ENCODE results near the gene PDZRN4.

PDZRN4 gene

GRCh38 chr12:41365653-41366171, 177.6 kb downstream of the PDZRN4 start:
- DNase-seq, result no peak

GRCh38 chr12:41367726-41368405, 179.7 kb downstream of the PDZRN4 start:
- DNase-seq, result no peak

DNA sequence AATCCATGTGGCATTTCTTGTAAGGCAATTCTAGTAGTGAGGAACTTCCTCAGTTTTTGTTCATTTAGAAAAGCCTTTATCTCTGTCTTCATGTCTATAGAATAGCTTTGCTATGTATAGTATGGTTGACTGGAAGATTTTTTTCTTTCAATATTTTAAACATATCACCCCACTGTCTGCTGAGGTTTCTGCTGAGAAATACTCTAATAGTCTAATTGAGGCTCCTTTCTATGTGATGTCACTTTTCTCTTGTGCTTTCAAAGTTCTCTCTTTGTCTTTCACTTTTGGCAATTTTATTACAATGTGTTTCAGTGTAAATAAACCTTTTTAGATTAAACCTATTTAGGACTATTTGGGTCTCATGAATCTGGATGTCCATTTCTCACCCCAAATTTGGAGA, 192.8 kb downstream of the PDZRN4 start:
- DNase-seq, result no peak

DNA sequence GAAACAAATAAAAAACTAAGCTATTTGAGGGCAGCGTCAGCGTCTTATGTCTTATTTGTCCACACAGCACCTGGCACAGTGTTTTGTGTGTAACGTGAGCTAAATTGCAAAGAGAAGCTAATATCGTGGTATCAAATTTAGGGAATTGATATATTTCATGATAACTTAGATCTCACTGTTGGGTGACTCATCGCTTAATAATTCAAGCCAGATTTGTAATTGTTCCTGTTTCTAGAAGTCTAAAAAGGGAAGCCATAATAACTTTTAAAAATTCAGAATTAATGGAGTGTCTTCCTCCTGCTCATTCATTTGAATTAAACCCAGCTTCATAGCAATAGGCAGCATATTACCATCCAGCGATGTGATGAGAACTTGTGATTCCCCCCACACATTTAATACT, 214.7 kb downstream of the PDZRN4 start:
- DNase-seq, result no peak

GRCh38 chr12:41407232-41407799, 219.2 kb downstream of the PDZRN4 start:
- DNase-seq, result no peak

GRCh38 chr12:41409628-41410027, 221.5 kb downstream of the PDZRN4 start:
- DNase-seq, result no peak

DNA sequence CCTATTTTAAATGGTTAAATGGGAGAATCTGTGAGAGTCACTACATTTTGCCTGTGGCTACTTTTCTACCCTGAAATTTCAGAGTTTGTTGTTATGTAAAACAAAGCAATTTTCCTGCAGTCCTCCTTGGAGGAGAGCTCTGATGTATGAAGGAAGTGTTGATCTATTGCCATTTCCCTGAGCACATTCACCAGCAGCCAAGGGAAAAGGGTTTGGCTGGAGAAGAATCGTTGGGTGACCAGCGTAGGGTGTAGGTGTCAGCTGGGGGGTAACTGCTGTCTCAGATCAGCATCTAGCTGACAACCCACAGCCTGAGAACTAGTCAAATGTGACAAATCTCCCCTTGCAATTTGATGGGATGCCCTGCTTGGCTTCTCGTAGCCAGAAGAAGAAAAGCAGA, 230.5 kb downstream of the PDZRN4 start:
- no peak for DNase-seq

- no peak for DNase-seq
These were observed 231.2 kb downstream of the PDZRN4 start for GRCh38 chr12:41419131-41419893.

GRCh38 chr12:41424651-41425050, 236.5 kb downstream of the PDZRN4 start:
- no peak for DNase-seq

DNA sequence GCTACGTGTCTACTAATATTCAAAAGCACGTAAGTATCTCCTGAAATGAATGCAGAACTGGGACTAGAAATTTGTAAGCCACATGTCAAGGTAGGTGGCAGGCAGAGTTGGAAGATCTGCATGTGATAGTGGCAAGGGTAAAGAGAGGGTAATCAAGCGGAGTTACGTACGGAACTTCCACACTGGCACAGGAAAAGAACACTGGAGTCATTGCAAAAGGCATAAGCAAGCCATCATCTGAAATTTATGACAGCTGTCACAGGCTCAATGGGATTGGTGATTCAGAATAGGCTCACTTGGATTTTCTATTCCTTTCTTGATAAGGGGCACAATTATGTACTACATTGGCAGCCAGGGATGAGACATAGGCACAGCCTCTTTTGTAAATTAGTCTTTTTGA, 245.3 kb downstream of the PDZRN4 start:
- no peak for DNase-seq

DNA sequence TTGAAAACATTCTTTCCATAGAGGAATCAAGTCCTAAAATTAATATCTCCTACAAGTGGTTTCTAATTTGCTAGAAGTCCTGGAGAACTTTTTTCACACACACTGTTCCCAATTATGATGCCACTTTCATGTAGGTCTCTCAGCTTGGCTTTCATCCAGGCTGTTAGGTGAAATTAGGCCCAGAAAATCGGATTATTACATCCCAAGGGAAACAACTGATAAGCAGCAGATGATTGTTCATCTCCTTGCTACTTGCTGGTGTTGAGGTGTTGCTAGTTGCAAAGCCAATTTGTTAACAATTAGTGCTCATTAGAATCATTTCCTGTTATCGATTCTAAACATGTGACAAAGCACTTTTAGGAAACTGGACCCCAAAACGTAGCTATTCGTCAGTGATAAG, 248.0 kb downstream of the PDZRN4 start:
- DNase-seq, result no peak

DNA sequence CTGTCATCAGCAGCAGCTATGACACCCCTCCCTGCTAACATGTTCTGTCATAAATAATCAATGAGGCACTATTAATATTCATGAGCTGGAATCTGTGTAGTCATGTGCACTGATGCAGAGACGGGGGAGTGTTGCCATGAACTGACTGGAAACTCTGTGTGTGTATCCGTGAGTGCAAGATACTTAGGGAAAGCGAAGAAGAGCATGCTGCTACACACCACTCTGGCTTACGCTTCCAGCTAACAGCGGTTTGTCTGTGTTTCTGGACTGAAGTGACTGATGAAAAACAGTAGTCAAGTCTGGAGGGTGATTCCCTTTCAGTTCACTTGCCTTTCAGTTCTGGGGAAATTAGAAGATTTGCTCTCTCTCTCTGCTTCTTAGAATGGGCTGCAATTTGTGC, 249.4 kb downstream of the PDZRN4 start:
- no peak for DNase-seq

- no peak for DNase-seq
These were observed 250.9 kb downstream of the PDZRN4 start for GRCh38 chr12:41438854-41439541.

DNA sequence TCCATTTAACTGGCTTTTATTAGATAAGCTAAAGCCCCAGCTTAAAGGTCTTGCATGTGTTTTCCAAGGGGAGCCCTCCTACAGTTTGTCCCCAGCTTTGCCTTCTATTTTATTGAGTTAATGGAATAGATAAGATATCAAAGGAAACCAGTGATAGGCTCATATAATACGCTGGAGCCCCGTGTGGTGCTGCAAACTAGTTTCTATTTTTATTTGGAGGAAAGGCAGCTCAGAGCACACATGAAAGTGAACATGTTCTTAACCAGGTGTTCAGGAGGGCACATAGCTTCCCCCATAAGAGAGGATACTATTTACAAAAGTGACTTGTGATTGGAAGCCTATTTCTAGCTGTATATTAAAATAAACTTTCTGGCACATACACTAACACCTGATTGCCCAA, 251.7 kb downstream of the PDZRN4 start:
- DNase-seq, result no peak

- no peak for DNase-seq
These were observed 253.1 kb downstream of the PDZRN4 start for GRCh38 chr12:41441180-41441579.

GRCh38 chr12:41442896-41443295, 254.8 kb downstream of the PDZRN4 start:
- no peak for DNase-seq

- no peak for DNase-seq
These were observed 255.6 kb downstream of the PDZRN4 start for GRCh38 chr12:41443690-41444089.

GRCh38 chr12:41452838-41453407, 264.8 kb downstream of the PDZRN4 start:
- DNase-seq, result no peak

GRCh38 chr12:41453409-41453808, 265.3 kb downstream of the PDZRN4 start:
- no peak for DNase-seq

DNA sequence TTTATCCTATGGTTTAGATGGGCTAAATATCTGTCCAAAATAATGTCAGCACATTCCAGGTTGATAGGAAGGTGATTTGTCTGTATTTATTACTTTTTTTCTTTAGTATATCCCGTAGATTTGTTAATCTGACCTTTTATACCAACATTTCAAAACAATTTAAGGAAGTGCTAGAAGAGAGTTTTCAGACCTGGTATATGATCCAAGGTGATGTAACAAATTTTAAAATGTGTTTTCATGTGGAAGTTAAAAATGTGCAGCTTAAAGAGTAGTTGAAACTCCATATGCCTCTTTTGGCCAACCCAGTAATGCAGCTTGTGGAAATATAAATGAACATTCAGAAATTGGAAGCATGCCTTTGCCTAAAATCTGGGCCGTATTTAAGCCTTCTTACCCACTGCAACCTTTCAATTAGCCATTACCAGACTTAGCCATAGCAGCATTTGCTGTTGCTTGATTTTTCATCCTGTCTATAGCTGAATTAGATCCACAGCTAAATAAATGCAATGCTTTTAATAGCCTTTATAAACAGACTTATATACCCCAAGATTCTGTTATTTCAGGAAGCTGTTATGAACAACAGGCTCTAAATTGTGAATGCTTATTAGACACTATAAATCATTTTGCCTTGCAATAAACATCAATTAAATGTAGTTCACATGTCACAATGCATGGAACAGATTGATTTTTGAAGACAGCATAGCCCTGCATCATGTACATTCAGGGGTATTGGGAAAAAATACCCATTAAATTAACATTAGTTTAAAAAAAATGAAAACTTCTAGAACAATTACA, 271.2 kb downstream of the PDZRN4 start:
- DNase-seq, result no peak

DNA sequence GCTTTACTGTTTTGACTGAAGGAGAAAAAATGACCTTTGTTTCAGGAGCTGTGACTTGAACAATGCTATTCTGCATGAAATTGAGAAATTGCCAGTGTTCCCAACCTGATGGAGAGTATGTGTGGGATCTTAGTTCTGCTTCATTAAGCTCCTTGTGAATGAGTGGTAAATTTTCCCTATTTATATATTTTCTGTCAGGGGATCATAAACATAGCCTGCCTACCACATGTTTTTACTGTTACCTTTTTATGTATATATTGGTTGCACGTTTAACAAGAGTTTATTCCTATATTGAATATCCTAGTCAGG, 271.7 kb downstream of the PDZRN4 start:
- no peak for DNase-seq

GRCh38 chr12:41460906-41461305, 272.8 kb downstream of the PDZRN4 start:
- no peak for DNase-seq

Data from stimulated activated CD4-positive, alpha-beta T cell treated with anti-CD3 and anti-CD28 coated beads, Interleukin-12 subunit alpha, Interleukin-12 subunit beta, amount 100 ng/mL, for 4 hours (primary cell).